GM15510 (cell line): ENCODE measurements around the gene CKM.

Source experiments
- POLR2A ChIP-seq: IDR thresholded peaks from 3 replicates; pipeline ENCODE4 v1.6.1; 2011; ENCODE audit warnings: borderline replicate concordance; ENCODE audit not compliant: insufficient read length; ENCODE audit errors: extremely low read depth

CKM gene

GRCh38 chr19:45352471-45352870 is 29.8 kb upstream of the CKM start:
- no peak for TF ChIP-seq POLR2A

GRCh38 chr19:45352062-45352461 is 29.4 kb upstream of the CKM start:
- no peak for TF ChIP-seq POLR2A

- TF ChIP-seq POLR2A: no peak
Measured at GRCh38 chr19:45351401-45351952, 28.8 kb upstream of the CKM start.

GRCh38 chr19:45350477-45351058 is 27.9 kb upstream of the CKM start:
- no peak for TF ChIP-seq POLR2A

GRCh38 chr19:45349430-45349941 is 26.8 kb upstream of the CKM start:
- TF ChIP-seq POLR2A: no peak

GRCh38 chr19:45349126-45349415 is 26.4 kb upstream of the CKM start:
- no peak for TF ChIP-seq POLR2A

GRCh38 chr19:45348367-45349125 is 25.9 kb upstream of the CKM start:
- TF ChIP-seq POLR2A: no peak

GRCh38 chr19:45347570-45348366 is 25.1 kb upstream of the CKM start:
- no peak for TF ChIP-seq POLR2A

GRCh38 chr19:45346449-45346848 is 23.8 kb upstream of the CKM start:
- TF ChIP-seq POLR2A: no peak

GRCh38 chr19:45345506-45345860 is 22.8 kb upstream of the CKM start:
- TF ChIP-seq POLR2A: no peak

- TF ChIP-seq POLR2A: no peak
Measured at GRCh38 chr19:45344621-45345505, 22.2 kb upstream of the CKM start.

GRCh38 chr19:45342911-45343310 is 20.2 kb upstream of the CKM start:
- TF ChIP-seq POLR2A: no peak

GRCh38 chr19:45340899-45341453 is 18.3 kb upstream of the CKM start:
- no peak for TF ChIP-seq POLR2A

GRCh38 chr19:45340232-45340898 is 17.7 kb upstream of the CKM start, which contains the start of gene KLC3:
Gene KLC3, plus strand, starts transcription at chr19:45340750. Its CDS starts 4,792 bp downstream, at chr19:45345542.
- no peak for TF ChIP-seq POLR2A

- no peak for TF ChIP-seq POLR2A
Measured at GRCh38 chr19:45339629-45340028, 17.0 kb upstream of the CKM start.
